NCI-H187 treated with DMSO at 0.1 percent for 48 hours (cell line): ENCODE results near the gene MEOX1.
"Not testable (repeated sequence)": the region's sequence is repeated elsewhere in the genome, so short reads cannot be mapped to it uniquely, and the experiment has no call there.

Experiments
- DNase-seq: peaks from one replicate; lab custom pipeline; 2025; lab: John Stamatoyannopoulos, UW

MEOX1 gene

DNA sequence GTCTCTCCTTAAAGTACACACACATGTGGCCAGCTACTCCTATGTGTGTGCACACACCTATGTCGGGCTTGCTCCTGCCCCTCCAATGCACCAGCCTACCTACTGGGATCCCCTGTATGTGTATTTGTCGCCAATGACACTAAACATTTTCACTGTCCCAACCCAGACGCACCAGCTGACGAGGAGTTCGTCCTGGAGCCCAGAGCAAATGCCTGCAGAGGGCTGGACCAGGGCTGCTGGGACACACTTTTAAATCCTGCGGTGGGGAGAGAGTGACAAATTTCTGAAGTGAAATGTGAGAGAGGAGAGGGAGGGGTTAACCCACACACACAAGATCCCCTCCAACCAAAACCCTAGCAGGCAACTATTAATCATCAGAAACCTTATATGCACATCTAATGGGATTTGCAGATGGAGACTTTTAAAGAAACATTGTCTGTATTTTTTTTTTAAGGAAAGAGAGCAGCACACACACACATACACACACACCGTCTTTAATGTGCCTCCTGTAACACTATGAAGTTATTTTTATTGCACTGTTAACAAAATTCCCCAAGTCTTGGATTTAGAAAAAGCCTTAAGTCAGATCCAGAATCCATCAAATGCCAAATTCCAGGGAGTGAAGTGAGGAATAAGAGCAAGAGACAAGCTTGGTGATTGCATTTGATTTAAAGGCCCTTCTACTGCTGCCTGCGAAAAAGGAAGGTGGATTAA lies at the start of gene MEOX1:
Gene MEOX1 (minus strand): TSS at position 224 of the 714 bp plus-strand sequence. CDS start 388 bp downstream, outside the sequence.
- no peak for DNase-seq

DNA sequence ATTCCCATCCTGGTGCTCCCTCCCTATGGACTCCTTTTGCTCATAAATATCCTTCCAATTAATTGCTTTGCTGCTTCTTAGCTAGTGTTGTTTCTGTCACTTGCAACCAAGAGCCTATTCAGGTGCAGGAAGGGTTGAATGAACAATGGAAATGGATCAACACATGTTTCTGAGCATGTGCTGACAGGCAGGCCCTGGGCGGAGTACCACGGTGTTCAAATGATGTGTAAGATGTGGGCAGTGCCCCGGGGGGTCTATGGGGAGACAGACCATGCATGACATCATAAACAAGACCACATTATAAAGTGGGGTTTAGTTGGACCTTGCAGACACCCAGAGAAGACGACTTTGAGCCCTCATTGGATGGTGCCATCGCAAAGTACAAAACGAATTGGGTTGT lies 48.4 kb upstream of the MEOX1 start:
- no peak for DNase-seq

DNA sequence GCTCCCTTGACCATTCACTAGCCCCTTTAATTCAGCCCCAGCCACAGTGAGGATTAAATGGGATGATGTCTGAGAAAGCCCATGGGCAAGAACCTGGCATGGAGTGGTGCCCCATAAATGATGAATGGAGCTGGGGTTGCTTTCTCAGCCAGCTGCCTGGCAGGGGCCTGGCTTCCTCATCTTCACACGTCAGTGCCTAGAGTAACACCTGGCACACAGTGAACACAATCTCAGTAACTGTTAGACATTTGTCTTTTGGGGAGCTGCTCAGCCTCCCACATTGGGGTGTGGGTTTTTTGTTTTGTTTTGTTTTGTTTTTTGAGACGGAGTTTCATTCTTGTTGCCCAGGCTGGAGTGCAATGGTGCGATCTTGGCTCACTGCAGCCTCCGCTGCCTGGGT lies 47.5 kb upstream of the MEOX1 start:
- DNase-seq: no peak

DNA sequence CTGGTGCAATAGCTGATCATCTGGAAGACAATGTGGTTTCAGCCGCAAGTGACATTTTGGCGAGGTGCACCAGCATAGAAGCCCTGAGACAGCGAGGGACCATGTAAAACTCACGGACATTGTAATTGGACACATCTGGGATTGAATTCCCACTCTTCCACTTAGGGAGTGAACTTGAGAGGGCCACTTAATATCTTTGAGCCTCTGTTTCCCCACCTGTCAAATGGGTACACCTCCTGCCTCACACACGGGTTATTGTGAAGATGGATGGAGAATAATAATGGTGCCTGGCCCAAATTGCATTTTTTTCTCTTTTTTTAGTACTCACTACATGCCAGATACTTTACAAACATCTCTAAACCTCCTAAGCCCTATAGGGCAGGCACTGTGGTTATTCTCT lies 45.5 kb upstream of the MEOX1 start:
- no peak for DNase-seq

GRCh38 chr17:43706235-43706634 lies 44.5 kb upstream of the MEOX1 start:
- DNase-seq: no peak

DNA sequence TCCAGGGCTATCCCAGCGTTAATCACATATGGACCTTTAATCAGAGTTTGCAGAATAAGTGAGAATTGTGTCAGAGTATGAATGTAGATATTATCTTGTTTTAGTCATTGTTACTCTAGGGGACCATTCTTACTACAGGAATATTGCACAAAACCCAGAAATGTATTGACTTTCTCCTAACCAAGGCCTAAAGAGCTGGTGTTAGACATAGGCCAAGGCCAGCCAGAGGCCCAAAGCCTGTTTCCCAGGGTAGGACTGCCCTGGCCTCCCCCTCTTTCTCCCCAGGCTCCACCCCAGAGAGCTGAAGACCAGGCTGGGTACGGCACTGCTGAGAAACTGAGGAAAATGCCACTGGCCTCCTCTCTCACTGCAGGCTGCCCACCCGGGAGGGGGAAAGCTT lies 41.9 kb upstream of the MEOX1 start:
- no peak for DNase-seq

DNA sequence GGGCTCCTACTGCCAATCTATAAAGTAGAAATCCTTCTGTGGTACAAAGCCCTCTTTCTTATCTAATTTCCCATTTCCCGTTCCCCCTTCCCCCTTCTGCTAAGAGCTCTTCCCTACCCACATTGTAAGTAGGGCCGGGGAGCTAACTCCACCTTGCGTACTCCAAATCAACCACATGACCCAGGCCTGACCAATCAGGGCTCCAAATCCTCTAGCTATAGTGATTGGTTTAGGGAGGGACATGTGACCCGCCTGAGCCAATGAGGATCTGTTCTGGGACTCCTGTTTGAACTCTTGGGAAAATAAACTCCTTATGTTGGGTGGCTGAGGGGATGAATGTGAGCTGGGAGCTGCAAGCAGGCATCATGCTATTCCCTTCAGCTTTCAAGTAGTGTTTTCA lies 40.9 kb upstream of the MEOX1 start:
- no peak for DNase-seq

GRCh38 chr17:43701318-43701743 lies 39.6 kb upstream of the MEOX1 start:
- DNase-seq: no peak

GRCh38 chr17:43699438-43699756 lies 37.7 kb upstream of the MEOX1 start:
- DNase-seq: no peak

DNA sequence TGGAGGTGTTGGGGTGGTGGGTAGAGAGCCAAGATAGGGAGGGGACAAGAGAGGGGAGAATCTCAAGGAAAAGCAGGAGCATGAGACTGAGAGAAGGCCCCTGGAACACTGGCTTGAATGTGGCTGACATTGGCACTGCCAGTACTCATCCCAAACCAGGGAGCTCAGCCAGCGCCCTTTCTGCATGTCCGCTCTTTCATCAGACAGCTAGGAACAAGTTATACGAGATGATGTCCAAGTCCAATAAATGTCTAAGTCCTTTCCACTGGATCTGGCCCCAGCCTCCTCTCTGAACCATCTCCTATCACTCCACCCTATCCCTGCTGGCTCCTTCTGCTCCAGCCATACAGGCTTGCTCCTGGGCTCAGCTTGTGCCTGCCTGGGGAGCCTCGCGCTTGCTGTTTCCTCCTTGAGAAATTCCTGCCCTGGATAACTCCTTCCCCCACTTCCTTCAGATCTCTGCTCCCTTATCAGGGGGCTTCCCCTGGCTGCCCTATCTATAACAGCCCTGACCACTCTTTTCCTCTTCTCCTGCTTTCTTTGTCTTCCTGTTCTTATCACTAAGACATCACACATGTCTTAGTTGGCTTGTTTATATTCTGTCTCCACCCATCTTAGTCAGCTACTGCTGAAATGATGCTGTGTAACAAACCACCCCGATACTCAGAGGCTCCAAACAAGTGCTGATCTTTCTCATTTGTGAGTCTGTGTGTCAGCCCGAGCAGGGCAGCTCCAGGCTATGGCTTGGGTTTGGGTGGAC lies 37.1 kb upstream of the MEOX1 start:
- no peak for DNase-seq

GRCh38 chr17:43697937-43698336 lies 36.2 kb upstream of the MEOX1 start:
- no peak for DNase-seq

DNA sequence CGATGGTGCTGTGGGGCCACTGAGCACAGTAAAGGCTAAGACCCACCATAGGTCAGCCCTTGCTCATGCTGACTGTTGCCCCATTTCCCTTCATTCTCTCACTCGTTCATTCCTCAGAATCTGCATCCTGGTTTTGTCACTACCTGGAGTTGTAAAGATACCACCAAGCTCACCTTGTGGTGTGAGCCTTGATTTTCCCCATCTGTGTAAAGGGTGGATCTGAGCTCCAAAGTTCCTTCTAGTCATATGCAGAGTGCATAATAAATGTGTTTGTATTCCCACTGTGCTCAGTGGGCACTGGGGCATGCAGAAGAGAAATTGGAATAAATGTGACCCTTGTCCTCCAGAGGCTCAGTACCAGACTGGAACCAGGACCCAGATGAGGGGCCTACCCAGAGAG lies 35.2 kb upstream of the MEOX1 start:
- no peak for DNase-seq

DNA sequence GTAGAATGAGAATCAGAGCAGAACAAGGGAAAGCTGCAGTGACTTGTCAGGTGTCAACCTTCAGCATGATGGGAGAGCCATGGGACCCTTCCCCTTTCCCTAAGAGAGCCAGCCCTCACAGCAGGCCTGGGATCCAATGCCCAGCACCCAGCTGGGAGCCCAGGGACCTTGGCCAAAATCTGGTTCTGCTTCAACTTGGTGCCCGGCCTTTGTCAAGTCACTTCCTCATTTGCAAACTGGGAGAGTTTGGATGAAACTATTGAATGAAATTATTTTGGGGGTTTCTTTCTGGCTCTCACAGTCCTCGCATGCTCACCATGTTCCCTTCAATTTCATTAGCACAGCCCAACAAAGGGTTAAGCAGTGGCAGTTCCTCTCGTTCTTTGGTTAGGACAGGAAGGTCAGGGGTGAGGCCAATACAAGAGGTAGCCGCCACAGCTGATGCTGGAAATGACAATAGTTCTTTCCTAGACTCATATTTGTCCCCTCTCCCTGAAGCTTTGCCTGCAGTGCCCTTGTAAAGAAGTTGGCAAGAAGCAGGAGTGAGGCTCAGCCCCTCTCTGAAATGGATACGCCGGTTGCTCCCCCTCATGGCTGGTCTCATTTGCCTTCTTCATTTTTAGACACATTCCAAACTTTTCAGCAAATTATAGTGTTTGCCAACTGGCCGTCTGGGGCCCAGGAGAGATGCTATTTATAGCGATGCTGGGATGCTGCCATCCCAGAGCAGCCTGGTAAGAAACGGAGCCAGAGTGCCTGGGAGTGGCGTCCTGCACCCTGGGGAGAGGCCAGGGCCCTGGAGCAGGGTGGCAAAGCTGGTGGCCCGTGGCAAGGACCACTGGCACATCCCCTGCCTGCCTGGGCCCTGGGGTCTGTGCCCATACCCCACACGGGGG lies 34.5 kb upstream of the MEOX1 start:
- DNase-seq: no peak

DNA sequence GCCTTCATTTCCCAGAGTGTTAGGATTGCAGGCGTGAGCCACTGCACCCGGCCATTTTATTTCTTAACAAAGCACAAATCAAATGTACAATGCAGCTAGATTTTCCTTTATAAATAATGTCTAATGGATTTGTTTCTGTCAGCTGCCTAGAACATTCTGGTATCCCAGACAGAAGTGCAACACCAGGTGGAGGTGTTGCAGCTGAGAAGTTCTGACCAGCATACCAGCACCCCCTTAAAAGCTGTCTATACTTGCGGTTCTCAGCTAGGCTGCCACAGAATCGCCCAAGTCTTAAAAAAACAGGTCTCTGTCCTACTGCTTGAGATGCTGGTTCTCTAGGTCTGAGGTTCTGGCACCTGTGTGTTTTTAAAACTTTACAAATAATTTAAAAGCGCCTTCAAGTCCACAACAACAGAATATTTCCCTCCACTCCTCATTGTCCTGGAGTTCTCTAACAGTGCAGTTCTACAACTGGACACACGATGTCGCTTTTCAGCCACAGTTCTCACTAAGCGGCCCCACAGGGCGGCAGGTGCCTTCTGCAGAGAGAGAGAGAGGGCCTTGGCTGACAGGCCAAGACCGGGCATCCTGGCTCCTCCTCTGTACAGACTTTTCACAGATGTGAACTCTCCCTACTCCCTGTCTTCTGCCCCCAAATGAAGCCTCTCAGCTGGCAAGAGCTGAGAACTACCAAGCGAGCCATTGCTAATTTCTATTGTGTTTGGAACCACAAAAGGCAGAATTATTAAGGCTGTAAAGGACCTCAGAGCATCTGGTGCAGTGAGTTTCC lies 32.6 kb upstream of the MEOX1 start:
- peak; percentile 80 for DNase-seq

GRCh38 chr17:43691317-43691693 lies 29.6 kb upstream of the MEOX1 start:
- no peak for DNase-seq

DNA sequence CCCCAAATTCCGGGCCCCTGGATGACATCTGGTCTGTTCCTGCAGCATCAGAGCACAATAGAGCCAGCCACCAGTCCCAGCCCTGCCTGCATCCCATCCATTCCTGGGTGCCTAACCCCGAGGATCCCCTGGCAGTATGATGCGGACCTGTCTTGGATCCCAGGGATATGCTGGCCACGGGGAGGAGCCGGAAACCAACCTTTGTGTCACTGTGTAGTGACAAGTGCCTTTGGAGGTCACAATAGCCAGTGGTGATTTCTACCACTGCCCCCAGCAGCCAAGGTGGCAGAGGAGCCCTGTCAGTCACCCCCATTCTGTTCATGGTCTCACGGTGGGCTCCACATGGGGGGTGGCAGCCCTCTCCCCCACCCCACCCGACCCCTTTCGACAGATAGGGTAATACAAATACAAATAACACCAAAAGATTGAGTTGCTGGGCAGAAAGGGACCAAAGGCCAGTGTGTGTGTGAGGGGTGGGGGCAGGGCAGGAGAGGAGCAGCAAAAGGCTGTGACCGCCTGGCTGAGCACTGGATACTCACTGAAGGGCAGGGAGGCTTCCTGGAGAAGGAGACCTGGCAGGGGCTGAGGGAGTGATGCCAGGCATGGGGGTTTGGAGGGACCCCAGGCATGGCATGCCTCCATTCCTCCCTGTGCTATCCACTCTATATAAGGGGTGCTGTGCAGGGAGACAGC lies 29.0 kb upstream of the MEOX1 start:
- DNase-seq: no peak

DNA sequence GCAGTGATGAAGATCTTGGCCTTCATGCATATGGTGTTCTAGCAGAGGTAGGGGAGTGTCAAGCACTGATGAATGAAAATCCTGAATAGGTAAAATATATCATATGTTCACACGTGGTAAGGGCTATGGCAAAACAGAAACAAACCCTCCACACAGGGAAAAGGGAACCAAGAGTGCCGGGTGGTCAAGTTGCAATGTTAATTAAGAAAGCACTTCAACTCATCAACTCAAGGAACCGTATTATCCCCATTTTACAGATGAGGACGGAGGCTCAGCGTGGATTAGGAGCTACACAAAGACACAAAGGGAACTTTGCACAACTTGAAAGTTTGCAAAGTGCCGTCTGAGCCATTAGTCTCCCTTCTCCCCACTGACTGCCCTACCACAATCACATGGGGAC lies 28.1 kb upstream of the MEOX1 start:
- DNase-seq: no peak

DNA sequence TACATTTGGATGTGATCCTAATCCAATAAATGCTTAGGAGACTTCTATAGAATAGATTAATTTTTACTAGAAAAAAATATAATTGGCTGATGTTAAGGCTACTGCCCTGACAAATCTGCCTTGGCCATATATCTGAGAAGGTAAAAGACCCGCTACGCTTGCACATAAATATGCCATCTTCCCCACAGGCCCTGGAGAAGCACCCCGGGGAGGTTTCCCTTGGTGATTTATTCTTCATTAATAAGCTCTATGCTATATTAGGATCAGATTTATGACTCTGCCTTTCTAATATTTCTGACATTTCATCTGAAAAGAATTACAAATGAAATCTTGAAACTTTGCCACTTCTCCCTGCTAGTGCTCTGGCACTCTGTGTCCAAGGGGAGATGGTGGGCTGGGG lies 27.4 kb upstream of the MEOX1 start:
- no peak for DNase-seq

- not testable (repeated sequence) for DNase-seq
These were observed 25.2 kb upstream of the MEOX1 start for GRCh38 chr17:43686957-43687356.

GRCh38 chr17:43683928-43684653 lies 22.4 kb upstream of the MEOX1 start:
- DNase-seq: no peak

DNA sequence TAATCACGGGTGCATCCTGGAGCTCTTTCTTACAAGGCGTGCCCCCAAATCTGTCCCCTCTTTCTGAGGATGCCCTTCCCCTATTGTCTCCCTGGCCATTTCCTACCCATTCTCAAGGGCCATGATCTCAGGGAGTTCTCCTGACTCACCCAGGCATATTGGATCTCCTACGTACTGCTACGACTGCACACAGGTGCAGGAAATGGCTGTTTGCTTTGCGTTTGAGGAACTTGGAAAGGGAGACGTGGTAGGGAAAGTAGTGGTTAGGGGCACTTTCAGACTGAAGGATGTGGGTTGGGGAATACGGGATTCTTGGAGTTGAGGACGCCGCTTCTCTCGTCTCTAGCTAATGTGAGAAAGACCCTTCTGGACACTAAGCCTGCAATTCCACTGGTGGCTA lies 18.7 kb upstream of the MEOX1 start:
- DNase-seq: no peak
